GM12878 (cell line): Measurements from ENCODE around the gene RHBDF2. TPM values are rescaled to one million over a fixed set of nuclear protein-coding genes. Genes with fewer than 3 reads are reported as not detected.

ENCODE experiments used
- CBX3 ChIP-seq: fragments of 200-600 bp; sonication (generic); IDR thresholded peaks from 2 replicates; pipeline ENCODE4 v1.6.1; 2016; ENCODE audit warnings: low read depth, borderline replicate concordance
- CHD2 ChIP-seq: IDR thresholded peaks from 2 replicates; pipeline ENCODE4 v1.6.1; 2011; ENCODE audit warnings: low read depth, low read length, improper control_type of control experiment, borderline replicate concordance
- CUX1 ChIP-seq: IDR thresholded peaks from 2 replicates; pipeline ENCODE4 v1.6.1; 2012; ENCODE audit warnings: improper control_type of control experiment, low read depth, low read length; ENCODE audit not compliant: insufficient replicate concordance
- E4F1 ChIP-seq: fragments of 450-650 bp; IDR thresholded peaks from 2 replicates; pipeline ENCODE4 v1.6.1; 2018; ENCODE audit warnings: borderline replicate concordance, mild to moderate bottlenecking; ENCODE audit not compliant: partially characterized antibody
- POLR2AphosphoS2 ChIP-seq: IDR thresholded peaks from 2 replicates; pipeline ENCODE4 v1.6.1; 2011; ENCODE audit warnings: low read depth, mild to moderate bottlenecking, low read length, improper control_type of control experiment, moderate library complexity
- TCF12 ChIP-seq: IDR thresholded peaks from 2 replicates; pipeline ENCODE4 v1.6.1; 2011; ENCODE audit warnings: low read depth, mild to moderate bottlenecking, low read length
- ZNF217 ChIP-seq: fragments of 450-650 bp; IDR thresholded peaks from 2 replicates; pipeline ENCODE4 v1.6.1; 2017; ENCODE audit warnings: antibody characterized with exemption, mild to moderate bottlenecking
- polyA plus RNA-seq, 11 experiments: library from polyadenylated mRNA; depleted of rRNA in 4 of 11; unstranded in 6 of 11; stranded (reverse) in 5 of 11; fragments of >200 nt; fragmentation: Nextera tagmentation in 4 of 11; fragmentation: Illumina TruSeq in 1 of 11; extraction: Ambion mirVana in 4 of 11; extraction: Trizol in 1 of 11; gene quantifications; 1 replicate in 1 of 11; 2 replicates in 10 of 11; pipeline versions ENCODE4 v1.2.1 to v1.2.3, GENCODE V29; 2011 to 2016; ENCODE audit warnings: inconsistent platforms in 2 of 11, missing spikeins in 2 of 11, low read depth in 1 of 11
- total RNA-seq, 4 experiments: library from RNA; depleted of rRNA in 3 of 4; stranded (reverse); fragments of >200 nt in 3 of 4; fragmentation: Illumina TruSeq in 1 of 4; extraction: Trizol in 1 of 4; gene quantifications; 2 replicates each; pipeline versions ENCODE4 v1.2.1 to v1.2.3, GENCODE V29; 2013 to 2021
- TF ChIP-seq, protein P1 (sequence below): fragments of 450-650 bp; formaldehyde crosslinking; IDR thresholded peaks from 2 replicates; pipeline ENCODE4 v1.5.0; 2022; ENCODE audit warnings: mild to moderate bottlenecking, missing genetic modification characterization
- TF ChIP-seq, protein P2 (sequence below): fragments of 450-650 bp; IDR thresholded peaks from 2 replicates; pipeline ENCODE4 v1.6.1; 2017; ENCODE audit warnings: mild to moderate bottlenecking, moderate library complexity

RHBDF2 gene
- total and polyA plus RNA-seq, 10 of the 15 experiments (the other 5 are each of a cell fraction or from before 2014, with no cell fraction given), result 0.97 to 43.0 (median 18.7) TPM

- TF ChIP-seq CUX1, result no peak
- no peak for TF ChIP-seq ZNF217
- no peak for TF ChIP-seq E4F1
- TF ChIP-seq CHD2, result no peak
- TF ChIP-seq CBX3, result no peak
- TF ChIP-seq TCF12, result no peak
- no peak for TF ChIP-seq POLR2AphosphoS2
- TF ChIP-seq, protein P1, sequence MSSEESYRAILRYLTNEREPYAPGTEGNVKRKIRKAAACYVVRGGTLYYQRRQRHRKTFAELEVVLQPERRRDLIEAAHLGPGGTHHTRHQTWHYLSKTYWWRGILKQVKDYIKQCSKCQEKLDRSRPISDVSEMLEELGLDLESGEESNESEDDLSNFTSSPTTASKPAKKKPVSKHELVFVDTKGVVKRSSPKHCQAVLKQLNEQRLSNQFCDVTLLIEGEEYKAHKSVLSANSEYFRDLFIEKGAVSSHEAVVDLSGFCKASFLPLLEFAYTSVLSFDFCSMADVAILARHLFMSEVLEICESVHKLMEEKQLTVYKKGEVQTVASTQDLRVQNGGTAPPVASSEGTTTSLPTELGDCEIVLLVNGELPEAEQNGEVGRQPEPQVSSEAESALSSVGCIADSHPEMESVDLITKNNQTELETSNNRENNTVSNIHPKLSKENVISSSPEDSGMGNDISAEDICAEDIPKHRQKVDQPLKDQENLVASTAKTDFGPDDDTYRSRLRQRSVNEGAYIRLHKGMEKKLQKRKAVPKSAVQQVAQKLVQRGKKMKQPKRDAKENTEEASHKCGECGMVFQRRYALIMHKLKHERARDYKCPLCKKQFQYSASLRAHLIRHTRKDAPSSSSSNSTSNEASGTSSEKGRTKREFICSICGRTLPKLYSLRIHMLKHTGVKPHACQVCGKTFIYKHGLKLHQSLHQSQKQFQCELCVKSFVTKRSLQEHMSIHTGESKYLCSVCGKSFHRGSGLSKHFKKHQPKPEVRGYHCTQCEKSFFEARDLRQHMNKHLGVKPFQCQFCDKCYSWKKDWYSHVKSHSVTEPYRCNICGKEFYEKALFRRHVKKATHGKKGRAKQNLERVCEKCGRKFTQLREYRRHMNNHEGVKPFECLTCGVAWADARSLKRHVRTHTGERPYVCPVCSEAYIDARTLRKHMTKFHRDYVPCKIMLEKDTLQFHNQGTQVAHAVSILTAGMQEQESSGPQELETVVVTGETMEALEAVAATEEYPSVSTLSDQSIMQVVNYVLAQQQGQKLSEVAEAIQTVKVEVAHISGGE (CRISPR knock-in tag), result no peak
- TF ChIP-seq, protein P2, sequence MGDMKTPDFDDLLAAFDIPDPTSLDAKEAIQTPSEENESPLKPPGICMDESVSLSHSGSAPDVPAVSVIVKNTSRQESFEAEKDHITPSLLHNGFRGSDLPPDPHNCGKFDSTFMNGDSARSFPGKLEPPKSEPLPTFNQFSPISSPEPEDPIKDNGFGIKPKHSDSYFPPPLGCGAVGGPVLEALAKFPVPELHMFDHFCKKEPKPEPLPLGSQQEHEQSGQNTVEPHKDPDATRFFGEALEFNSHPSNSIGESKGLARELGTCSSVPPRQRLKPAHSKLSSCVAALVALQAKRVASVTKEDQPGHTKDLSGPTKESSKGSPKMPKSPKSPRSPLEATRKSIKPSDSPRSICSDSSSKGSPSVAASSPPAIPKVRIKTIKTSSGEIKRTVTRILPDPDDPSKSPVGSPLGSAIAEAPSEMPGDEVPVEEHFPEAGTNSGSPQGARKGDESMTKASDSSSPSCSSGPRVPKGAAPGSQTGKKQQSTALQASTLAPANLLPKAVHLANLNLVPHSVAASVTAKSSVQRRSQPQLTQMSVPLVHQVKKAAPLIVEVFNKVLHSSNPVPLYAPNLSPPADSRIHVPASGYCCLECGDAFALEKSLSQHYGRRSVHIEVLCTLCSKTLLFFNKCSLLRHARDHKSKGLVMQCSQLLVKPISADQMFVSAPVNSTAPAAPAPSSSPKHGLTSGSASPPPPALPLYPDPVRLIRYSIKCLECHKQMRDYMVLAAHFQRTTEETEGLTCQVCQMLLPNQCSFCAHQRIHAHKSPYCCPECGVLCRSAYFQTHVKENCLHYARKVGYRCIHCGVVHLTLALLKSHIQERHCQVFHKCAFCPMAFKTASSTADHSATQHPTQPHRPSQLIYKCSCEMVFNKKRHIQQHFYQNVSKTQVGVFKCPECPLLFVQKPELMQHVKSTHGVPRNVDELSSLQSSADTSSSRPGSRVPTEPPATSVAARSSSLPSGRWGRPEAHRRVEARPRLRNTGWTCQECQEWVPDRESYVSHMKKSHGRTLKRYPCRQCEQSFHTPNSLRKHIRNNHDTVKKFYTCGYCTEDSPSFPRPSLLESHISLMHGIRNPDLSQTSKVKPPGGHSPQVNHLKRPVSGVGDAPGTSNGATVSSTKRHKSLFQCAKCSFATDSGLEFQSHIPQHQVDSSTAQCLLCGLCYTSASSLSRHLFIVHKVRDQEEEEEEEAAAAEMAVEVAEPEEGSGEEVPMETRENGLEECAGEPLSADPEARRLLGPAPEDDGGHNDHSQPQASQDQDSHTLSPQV, result no peak
Observed at GRCh38 chr17:76467366-76467765, 33.9 kb downstream of the RHBDF2 start, which contains the start of gene AANAT (continued).
